KMS-11 (cell line): ENCODE measurements around the gene S1PR1.

ENCODE experiments used
- H2AFZ ChIP-seq: fragments of 200-600 bp; sonication (generic); 2 replicates; pipeline ENCODE4 v1.6.1; 2016; ENCODE audit warnings: antibody characterized with exemption, mixed run types, low read depth
- H3K27ac ChIP-seq: fragments of 200-600 bp; sonication (generic); 2 replicates; pipeline ENCODE4 v1.6.1; 2016; ENCODE audit warnings: mild to moderate bottlenecking, mixed run types
- H3K27me3 ChIP-seq: fragments of 200-600 bp; sonication (generic); 2 replicates; pipeline ENCODE4 v1.6.1; 2017; ENCODE audit warnings: mild to moderate bottlenecking, low read depth, mixed run types, moderate library complexity; ENCODE audit not compliant: insufficient read depth
- H3K36me3 ChIP-seq: fragments of 200-600 bp; sonication (generic); 2 replicates; pipeline ENCODE4 v1.6.1; 2017; ENCODE audit warnings: mild to moderate bottlenecking, mixed run types; ENCODE audit not compliant: insufficient read depth
- H3K4me1 ChIP-seq: fragments of 200-600 bp; sonication (generic); 2 replicates; pipeline ENCODE4 v1.6.1; 2016; ENCODE audit warnings: mild to moderate bottlenecking, low read depth, mixed run types; ENCODE audit not compliant: poor library complexity, severe bottlenecking
- H3K4me2 ChIP-seq: fragments of 200-600 bp; sonication (generic); 2 replicates; pipeline ENCODE4 v1.7.0; 2016; ENCODE audit warnings: mild to moderate bottlenecking, mixed run types
- H3K4me3 ChIP-seq: fragments of 200-600 bp; sonication (generic); IDR thresholded peaks from 2 replicates; pipeline ENCODE4 v1.6.1; 2017; ENCODE audit warnings: low read depth, low read length, mixed read lengths; ENCODE audit not compliant: insufficient read depth
- H3K79me2 ChIP-seq: fragments of 200-600 bp; sonication (generic); 2 replicates; pipeline ENCODE4 v1.6.1; 2016; ENCODE audit warnings: low read depth, mixed run types; ENCODE audit not compliant: insufficient read depth
- H3K9ac ChIP-seq: fragments of 200-600 bp; sonication (generic); 2 replicates; pipeline ENCODE4 v1.6.1; 2016; ENCODE audit warnings: mild to moderate bottlenecking, mixed run types
- H4K20me1 ChIP-seq: fragments of 200-600 bp; sonication (generic); 2 replicates; pipeline ENCODE4 v1.6.1; 2016; ENCODE audit warnings: mild to moderate bottlenecking, mixed run types; ENCODE audit not compliant: insufficient read depth
- CTCF ChIP-seq: fragments of 200-600 bp; sonication (generic); conservative IDR thresholded peaks from 2 replicates; pipeline ENCODE4 v1.6.1; 2017; ENCODE audit warnings: low read depth, mild to moderate bottlenecking, antibody characterized with exemption, low read length, moderate library complexity, mixed read lengths

Gene S1PR1

GRCh38 chr1:101265684-101266083 lies 28.9 kb downstream of the S1PR1 start:
- Histone ChIP-seq H3K4me3 (no peak overlapping the region), H3K79me2 (no peaks in the 10 kb centered on the region), H3K9ac (no peak overlapping the region), H4K20me1 (no peaks in the 10 kb centered on the region), H3K4me2 (no peak overlapping the region), H3K27ac (no peak overlapping the region), H3K4me1 (peaks cover 6% of the 10 kb centered on the region), H2AFZ (no peak overlapping the region), H3K27me3 (no peaks in the 10 kb centered on the region), H3K36me3 (no peaks in the 10 kb centered on the region)
- no peak for TF ChIP-seq CTCF

DNA sequence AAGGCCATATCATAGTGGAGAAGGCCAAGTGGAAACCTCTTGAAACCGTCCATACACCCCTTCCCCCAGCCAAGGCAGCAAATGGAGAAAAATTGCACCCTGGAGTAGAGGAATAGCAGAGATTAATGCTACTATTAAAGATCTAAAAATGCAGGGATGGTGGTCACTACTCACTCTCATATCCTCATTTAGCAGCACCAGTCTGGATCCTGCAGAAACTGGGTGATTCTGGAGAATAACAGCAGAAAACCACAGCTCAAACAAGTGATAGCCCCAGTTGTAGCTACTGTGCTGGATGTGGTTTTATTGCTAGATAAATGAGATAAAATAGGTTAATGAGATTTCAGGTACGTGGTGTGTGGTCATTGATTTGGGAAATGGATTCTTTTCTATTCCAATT lies 30.3 kb downstream of the S1PR1 start:
- no peaks in the 10 kb centered on the region for H4K20me1 ChIP-seq
- no peak overlapping the region for H3K9ac ChIP-seq
- no peak for TF ChIP-seq CTCF
- no peak overlapping the region for H3K4me3 ChIP-seq
- no peaks in the 10 kb centered on the region for H3K79me2 ChIP-seq
- peaks cover 6% of the 10 kb centered on the region for H3K4me1 ChIP-seq
- H3K27me3 ChIP-seq = no peaks in the 10 kb centered on the region
- H2AFZ ChIP-seq = no peak overlapping the region
- no peak overlapping the region for H3K27ac ChIP-seq
- H3K36me3 ChIP-seq = no peaks in the 10 kb centered on the region
- no peak overlapping the region for H3K4me2 ChIP-seq

- H3K4me2 ChIP-seq = no peak overlapping the region
- no peaks in the 10 kb centered on the region for H4K20me1 ChIP-seq
- no peak overlapping the region for H3K27ac ChIP-seq
- H3K4me3 ChIP-seq = no peak overlapping the region
- no peaks in the 10 kb centered on the region for H3K27me3 ChIP-seq
- H3K9ac ChIP-seq = no peak overlapping the region
- no peaks in the 10 kb centered on the region for H3K36me3 ChIP-seq
- H3K4me1 ChIP-seq = no peaks in the 10 kb centered on the region
- TF ChIP-seq CTCF = no peak
- no peaks in the 10 kb centered on the region for H3K79me2 ChIP-seq
- H2AFZ ChIP-seq = no peak overlapping the region
Observed at GRCh38 chr1:101268893-101269292, 32.1 kb downstream of the S1PR1 start.

- Histone ChIP-seq H3K4me2 (no peak overlapping the region), H3K4me3 (no peak overlapping the region), H3K4me1 (no peaks in the 10 kb centered on the region), H2AFZ (no peak overlapping the region), H3K79me2 (no peaks in the 10 kb centered on the region), H3K27ac (no peak overlapping the region), H3K27me3 (no peaks in the 10 kb centered on the region), H3K36me3 (no peaks in the 10 kb centered on the region), H3K9ac (no peak overlapping the region), H4K20me1 (no peaks in the 10 kb centered on the region)
- TF ChIP-seq CTCF = no peak
Observed at GRCh38 chr1:101275672-101276071, 38.9 kb downstream of the S1PR1 start.

GRCh38 chr1:101276818-101277217 lies 40.0 kb downstream of the S1PR1 start:
- no peaks in the 10 kb centered on the region for H4K20me1 ChIP-seq

More at GRCh38 chr1:101276818-101277217, 40.0 kb downstream of the S1PR1 start:
- no peaks in the 10 kb centered on the region for H3K27me3 ChIP-seq
- no peaks in the 10 kb centered on the region for H3K4me1 ChIP-seq
- no peak overlapping the region for H3K4me2 ChIP-seq
- no peak overlapping the region for H3K4me3 ChIP-seq
- no peak overlapping the region for H3K27ac ChIP-seq
- H3K79me2 ChIP-seq = no peaks in the 10 kb centered on the region
- H2AFZ ChIP-seq = no peak overlapping the region
- H3K36me3 ChIP-seq = no peaks in the 10 kb centered on the region
- TF ChIP-seq CTCF = no peak
- H3K9ac ChIP-seq = no peak overlapping the region
